GM10266 (cell line): ENCODE measurements around the gene CCNDBP1.
A peak's percentile ranks its signal among the peaks of the same experiment; 100 is the strongest.
"Not testable (repeated sequence)": the region's sequence is repeated elsewhere in the genome, so short reads cannot be mapped to it uniquely, and the experiment has no call there.

ENCODE experiments used
- DNase-seq: peaks from one replicate; pipeline ENCODE4 v3.0.0; 2012; ENCODE audit errors: extremely low spot score
- TF ChIP-seq, protein P1 (sequence below): IDR thresholded peaks from 2 replicates; pipeline ENCODE4 v1.5.1; 2012; ENCODE audit warnings: mild to moderate bottlenecking, low read depth; ENCODE audit not compliant: control insufficient read depth, insufficient read depth; ENCODE audit errors: missing control alignments

Gene CCNDBP1

DNA sequence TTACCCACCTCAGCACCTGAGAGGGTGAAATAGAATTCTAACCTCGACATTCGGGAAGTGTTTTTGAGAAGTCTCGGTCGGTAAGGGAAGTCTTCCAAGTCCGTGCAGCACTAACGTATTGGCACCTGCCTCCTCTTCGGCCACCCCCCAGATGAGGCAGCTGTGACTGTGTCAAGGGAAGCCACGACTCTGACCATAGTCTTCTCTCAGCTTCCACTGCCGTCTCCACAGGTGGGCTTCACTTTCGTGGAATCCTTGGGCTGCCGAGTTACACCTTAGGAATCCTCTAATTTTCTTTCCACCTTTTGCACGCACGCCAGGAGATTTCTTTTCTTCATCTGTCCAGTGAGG is 775 bp downstream of the CCNDBP1 start:
- TF ChIP-seq, protein P1, sequence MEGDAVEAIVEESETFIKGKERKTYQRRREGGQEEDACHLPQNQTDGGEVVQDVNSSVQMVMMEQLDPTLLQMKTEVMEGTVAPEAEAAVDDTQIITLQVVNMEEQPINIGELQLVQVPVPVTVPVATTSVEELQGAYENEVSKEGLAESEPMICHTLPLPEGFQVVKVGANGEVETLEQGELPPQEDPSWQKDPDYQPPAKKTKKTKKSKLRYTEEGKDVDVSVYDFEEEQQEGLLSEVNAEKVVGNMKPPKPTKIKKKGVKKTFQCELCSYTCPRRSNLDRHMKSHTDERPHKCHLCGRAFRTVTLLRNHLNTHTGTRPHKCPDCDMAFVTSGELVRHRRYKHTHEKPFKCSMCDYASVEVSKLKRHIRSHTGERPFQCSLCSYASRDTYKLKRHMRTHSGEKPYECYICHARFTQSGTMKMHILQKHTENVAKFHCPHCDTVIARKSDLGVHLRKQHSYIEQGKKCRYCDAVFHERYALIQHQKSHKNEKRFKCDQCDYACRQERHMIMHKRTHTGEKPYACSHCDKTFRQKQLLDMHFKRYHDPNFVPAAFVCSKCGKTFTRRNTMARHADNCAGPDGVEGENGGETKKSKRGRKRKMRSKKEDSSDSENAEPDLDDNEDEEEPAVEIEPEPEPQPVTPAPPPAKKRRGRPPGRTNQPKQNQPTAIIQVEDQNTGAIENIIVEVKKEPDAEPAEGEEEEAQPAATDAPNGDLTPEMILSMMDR = no peak
- peak; percentile 59 for DNase-seq

GRCh38 chr15:43187544-43188155 is 2.4 kb downstream of the CCNDBP1 start:
- TF ChIP-seq, protein P1 = peak; percentile 67
- DNase-seq = peak; percentile 55

DNA sequence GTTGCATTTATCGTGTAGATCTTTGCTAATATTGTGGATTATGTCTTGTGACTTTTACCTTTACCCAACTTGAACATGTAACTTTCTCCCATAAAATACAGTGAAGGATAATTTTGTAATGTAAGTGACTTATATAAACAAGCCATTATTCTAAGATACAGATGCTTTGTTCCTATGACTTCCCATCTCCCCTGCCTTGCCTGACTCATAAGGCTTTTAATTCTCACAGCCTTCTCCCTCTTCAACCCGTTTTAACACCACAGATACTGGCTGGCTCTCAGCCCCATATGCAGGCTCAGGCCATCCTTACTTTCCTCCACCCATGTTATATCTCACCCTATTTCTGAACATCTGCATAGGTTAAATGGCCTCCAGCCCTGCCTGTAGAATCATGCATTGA is 4.1 kb downstream of the CCNDBP1 start:
- TF ChIP-seq, protein P1 = no peak
- no peak for DNase-seq

DNA sequence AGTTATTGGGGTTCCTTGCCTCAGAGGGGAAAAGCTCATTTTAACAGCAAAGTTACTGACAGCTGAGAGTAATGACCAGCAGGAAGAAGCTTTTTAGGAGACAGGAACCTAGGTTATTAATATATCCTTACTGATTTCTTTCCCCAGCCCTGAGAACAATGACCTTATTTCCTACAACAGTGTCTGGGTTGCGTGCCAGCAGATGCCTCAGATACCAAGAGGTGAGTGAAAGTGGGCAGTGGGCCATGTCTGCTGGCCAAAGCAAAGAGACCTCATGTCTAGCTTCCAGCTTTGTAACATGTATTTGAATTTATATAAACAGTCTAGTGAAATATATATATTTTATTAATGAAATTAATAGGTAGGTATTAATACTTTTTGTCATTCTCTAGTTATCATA is 5.0 kb downstream of the CCNDBP1 start:
- no peak for DNase-seq
- TF ChIP-seq, protein P1 = no peak

DNA sequence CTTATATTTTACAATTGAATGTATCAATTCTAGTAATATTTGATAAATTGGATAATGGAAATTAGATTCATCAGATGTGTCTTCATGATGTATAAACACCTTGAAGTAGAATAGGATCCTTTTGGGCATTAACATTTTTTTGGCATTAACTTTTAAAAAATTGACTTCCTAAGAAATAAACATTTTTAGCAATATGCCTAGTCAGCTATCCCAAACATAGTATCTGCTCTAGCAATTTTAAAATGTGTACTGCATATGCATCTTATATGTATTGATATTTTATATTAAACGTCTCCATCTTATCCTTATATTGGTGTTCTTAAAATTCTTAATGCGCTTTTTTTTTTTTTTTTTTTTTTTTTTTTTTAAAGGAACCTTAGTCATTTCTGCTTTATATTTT is 8.5 kb downstream of the CCNDBP1 start:
- no peak for DNase-seq
- TF ChIP-seq, protein P1 = no peak

DNA sequence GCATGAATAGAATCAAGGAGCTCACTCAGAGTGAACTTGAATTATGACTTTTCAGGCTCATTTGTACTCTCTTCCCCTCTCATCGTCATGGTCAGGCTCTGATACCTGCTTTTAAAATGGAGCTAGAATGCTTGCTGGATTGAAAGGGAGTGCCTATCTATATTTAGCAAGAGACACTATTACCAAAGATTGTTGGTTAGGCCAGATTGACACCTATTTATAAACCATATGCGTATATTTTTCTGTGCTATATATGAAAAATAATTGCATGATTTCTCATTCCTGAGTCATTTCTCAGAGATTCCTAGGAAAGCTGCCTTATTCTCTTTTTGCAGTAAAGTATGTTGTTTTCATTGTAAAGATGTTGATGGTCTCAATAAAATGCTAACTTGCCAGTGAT is 9.6 kb downstream of the CCNDBP1 start:
- no peak for DNase-seq
- TF ChIP-seq, protein P1 = no peak

DNA sequence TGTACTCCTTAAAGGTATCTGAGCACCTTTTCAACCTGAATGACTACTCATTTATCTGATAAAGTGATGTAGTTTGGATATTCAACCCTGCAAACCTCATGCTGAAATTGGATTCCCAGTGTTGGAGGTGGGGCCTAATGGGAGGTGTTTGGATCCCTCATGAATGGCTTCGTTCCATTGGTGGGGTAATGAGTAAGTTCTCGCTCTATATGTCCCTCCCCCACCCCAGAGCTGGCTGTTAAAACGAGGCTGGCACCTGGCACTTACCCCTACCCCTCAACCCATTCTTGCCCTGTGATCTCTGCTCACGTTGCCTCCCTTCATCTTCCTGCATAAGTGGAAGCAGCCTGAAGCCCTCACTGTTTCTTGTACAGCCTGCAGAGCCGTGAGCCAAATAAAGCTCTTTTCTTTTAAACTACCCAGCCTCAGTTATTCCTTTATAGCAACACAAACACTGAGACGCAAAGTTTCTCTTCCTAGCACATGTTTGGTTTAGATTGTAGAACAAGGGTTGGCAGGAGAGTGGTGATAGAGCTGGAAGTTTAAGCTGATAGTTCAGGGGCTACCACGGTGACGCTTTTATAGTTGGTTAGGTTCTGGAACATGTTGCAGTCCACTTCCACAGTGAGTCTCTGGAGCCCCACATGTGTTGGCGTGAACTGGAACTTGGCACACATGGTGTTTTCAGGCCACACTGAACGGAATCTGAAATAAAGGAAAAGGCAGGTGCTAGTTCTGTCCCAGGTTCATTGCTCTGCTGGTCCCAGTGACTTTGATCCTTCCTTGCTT is 11.8 kb downstream of the CCNDBP1 start:
- DNase-seq = no peak
- TF ChIP-seq, protein P1 = no peak

DNA sequence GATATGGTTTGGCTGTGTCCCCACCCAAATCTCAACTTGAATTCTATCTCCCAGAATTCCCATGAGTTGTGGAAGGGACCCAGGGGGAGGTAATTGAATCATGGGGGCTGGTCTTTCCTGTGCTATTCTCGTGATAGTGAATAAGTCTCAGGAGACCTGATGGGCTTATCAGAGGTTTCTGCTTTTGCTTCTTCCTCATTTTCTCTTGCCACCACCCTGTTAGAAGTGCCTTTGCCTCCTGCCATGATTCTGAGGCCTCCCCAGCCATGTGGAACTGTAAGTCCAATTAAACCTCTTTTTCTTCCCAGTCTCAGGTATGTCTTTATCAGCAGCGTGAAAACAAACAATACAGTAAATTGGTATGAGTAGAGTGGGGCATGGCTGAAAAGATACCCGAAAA is 12.6 kb downstream of the CCNDBP1 start:
- DNase-seq = not testable (repeated sequence)

DNA sequence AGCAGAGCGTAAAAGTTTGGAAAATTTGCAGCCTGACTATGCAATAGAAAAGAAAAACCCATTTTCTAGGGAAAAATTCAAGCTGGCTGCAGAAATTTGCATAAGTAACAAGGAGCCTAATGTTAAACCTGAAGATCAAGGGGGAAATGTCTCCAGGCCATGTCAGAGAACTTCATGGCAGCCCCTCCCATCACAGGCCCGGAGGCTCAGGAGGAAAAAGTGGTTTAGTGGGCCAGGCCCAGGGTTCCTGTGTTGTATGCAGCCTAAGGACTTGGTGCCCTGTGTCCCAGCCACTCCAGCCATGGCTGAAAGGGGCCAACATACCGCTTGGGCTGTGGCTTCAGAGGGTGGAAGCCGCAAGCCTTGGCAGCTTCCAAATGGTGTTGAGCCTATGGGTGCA is 13.4 kb downstream of the CCNDBP1 start:
- DNase-seq = not testable (repeated sequence)
